Panc1 (cell line): ENCODE measurements around the gene JADE2. TPM values are rescaled to one million over a fixed set of nuclear protein-coding genes. Genes with fewer than 3 reads are reported as not detected.

Source experiments
- ATAC-seq: fragments of 200-7000 bp; cut with Tn5 transposase; 2 replicates; pipeline ENCODE4 v1.9.1; 2020; ENCODE audit warnings: mild to moderate bottlenecking, moderate library complexity
- BruUV-seq: library from RNA; stranded (reverse); fragments of 400-500 nt; replicated peaks from 2 replicates; lab custom pipeline; 2021; lab: Mats Ljungman, UMichigan
- CTCF ChIA-PET: fragments of 300-600 bp; sonication (Branson Sonifier 250); formaldehyde crosslinking; loops from one replicate; lab custom pipeline; 2022; ENCODE audit warnings: antibody characterized with exemption; lab: Charles Lee
- POLR2A ChIA-PET: fragments of 300-600 bp; sonication (Branson Sonifier 250); formaldehyde crosslinking; loops from one replicate; lab custom pipeline; 2022; ENCODE audit warnings: antibody characterized with exemption; lab: Charles Lee
- DNase-seq: peaks from one replicate; pipeline ENCODE4 v3.0.0-alpha.2; 2010; ENCODE audit warnings: low read depth, low spot score
- H3K27ac ChIP-seq: 2 replicates; pipeline ENCODE4 v1.5.1; 2011; ENCODE audit warnings: mild to moderate bottlenecking, low read length, inconsistent platforms
- H3K27me3 ChIP-seq: fragments of 200-500 bp; sonication (Bioruptor generic); 2 replicates; pipeline ENCODE4 v1.6.0; 2014; ENCODE audit warnings: low read length, inconsistent platforms; ENCODE audit not compliant: control insufficient read depth, insufficient read depth
- H3K36me3 ChIP-seq: fragments of 200-500 bp; sonication (Bioruptor generic); 2 replicates; pipeline ENCODE4 v1.5.1; 2014; ENCODE audit warnings: inconsistent platforms, mild to moderate bottlenecking, low read length, moderate library complexity; ENCODE audit not compliant: control insufficient read depth, insufficient read depth
- H3K4me1 ChIP-seq: 2 replicates; pipeline ENCODE4 v1.5.1; 2011; ENCODE audit warnings: inconsistent platforms, mild to moderate bottlenecking, low read length, moderate library complexity; ENCODE audit not compliant: control insufficient read depth, insufficient read depth
- H3K4me3 ChIP-seq, 2 experiments: 2 replicates each; pipeline ENCODE4 v1.5.1; 2011 to 2012; ENCODE audit warnings: low read depth in 2 of 2, low read length in 2 of 2, mild to moderate bottlenecking in 2 of 2, inconsistent platforms in 1 of 2, moderate library complexity in 1 of 2
- H3K9me3 ChIP-seq: fragments of 200-500 bp; sonication (Bioruptor generic); 2 replicates; pipeline ENCODE4 v1.5.1; 2014; ENCODE audit warnings: low read depth, mild to moderate bottlenecking, inconsistent platforms, low read length, moderate library complexity; ENCODE audit not compliant: control insufficient read depth, insufficient read depth
- CTCF ChIP-seq: fragments of 450-650 bp; IDR thresholded peaks from 2 replicates; pipeline ENCODE4 v1.5.1; 2017; ENCODE audit warnings: mild to moderate bottlenecking
- POLR2AphosphoS5 ChIP-seq: IDR thresholded peaks from 2 replicates; pipeline ENCODE4 v1.6.1; 2012; ENCODE audit warnings: mild to moderate bottlenecking, low read depth, low read length, moderate library complexity
- REST ChIP-seq, 2 experiments: IDR thresholded peaks; 2 replicates each; pipeline ENCODE4 v1.6.1; 2011 to 2012; ENCODE audit warnings: low read depth in 2 of 2, control low read depth in 1 of 2, low read length in 1 of 2, mild to moderate bottlenecking in 1 of 2, moderate library complexity in 1 of 2; ENCODE audit not compliant: insufficient read depth in 1 of 2
- SIN3A ChIP-seq: IDR thresholded peaks from 2 replicates; pipeline ENCODE4 v1.6.1; 2012; ENCODE audit warnings: low read depth, mild to moderate bottlenecking, low read length, moderate library complexity, borderline replicate concordance; ENCODE audit not compliant: insufficient read depth
- TCF7L2 ChIP-seq: IDR thresholded peaks from 2 replicates; pipeline ENCODE4 v1.6.1; 2011; ENCODE audit warnings: mild to moderate bottlenecking, low read depth, low read length, inconsistent platforms
- in situ Hi-C: cut with HindIII; loops from 2 replicates; pipeline ENCODE4 v1.10.0; 2016; ENCODE audit warnings: low sequenced_read_pairs, low pct_unique_long_range_greater_than_20kb
- intact Hi-C: fragments of 100-400 bp; cut with micrococcal nuclease; formaldehyde crosslinking; loops from one replicate; pipeline ENCODE4 v1.10.0; 2022; ENCODE audit not compliant: unreplicated experiment
- total RNA-seq: library from RNA; stranded (reverse); gene quantifications from one replicate; pipeline ENCODE4 v1.2.1, GENCODE V29; 2021; ENCODE audit not compliant: unreplicated experiment

JADE2 gene
- total RNA-seq, 1 experiment from 2014 or later, result 80.0 TPM

GRCh38 chr5:134563221-134563620 lies 37.8 kb downstream of the JADE2 start:
- Histone ChIP-seq H3K4me3 (no peak overlapping the region), H3K9me3 (no peaks in the 10 kb centered on the region), H3K27me3 (no peaks in the 10 kb centered on the region), H3K27ac (no peak overlapping the region), H3K4me1 (peaks cover 6% of the 10 kb centered on the region), H3K36me3 (peaks cover 9% of the 10 kb centered on the region)
- ATAC-seq, result no peak
- DNase-seq, result no peak
- no peak for TF ChIP-seq POLR2AphosphoS5
- no peak for TF ChIP-seq SIN3A
- no peak for TF ChIP-seq TCF7L2
- TF ChIP-seq REST (IDR thresholded peaks at IDR 0.05; ENCODE audit: insufficient read depth in 1 of 2, low read depth in 2 of 2, low read length in 1 of 2), result no peak
- TF ChIP-seq CTCF, result no peak
- CTCF ChIA-PET, result no interaction called here
- POLR2A ChIA-PET, result no interaction called here
- intact Hi-C loops, result no loop called here
- TSS peak; percentile 65 for BruUV-seq
- in situ Hi-C loops, result no loop called here

DNA sequence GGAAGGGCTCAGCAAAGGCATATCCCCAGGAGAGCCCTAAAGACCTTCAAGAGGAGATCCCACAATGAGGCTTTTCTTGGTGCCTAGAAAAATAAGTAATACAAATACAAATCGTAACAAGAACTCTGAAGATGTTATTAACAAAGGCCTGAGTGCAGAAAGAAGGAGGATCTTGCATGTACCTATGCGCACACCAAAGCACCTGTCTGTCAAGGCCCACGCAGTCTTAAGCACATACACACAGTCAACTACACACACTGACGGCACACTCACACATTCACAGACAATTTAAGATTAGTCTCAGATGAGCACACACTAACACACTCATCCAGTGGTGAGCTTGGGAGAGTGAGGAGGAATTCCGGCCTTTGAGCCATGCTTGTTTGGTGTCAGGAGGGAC lies 38.5 kb downstream of the JADE2 start:
- CTCF ChIA-PET, result no interaction called here
- intact Hi-C loops, result no loop called here

More for the DNA sequence above, 38.5 kb downstream of the JADE2 start:
- Histone ChIP-seq H3K9me3 (no peaks in the 10 kb centered on the region), H3K27me3 (no peaks in the 10 kb centered on the region), H3K36me3 (peaks cover 9% of the 10 kb centered on the region), H3K4me1 (peaks cover 14% of the 10 kb centered on the region), H3K4me3 (no peak overlapping the region), H3K27ac (no peak overlapping the region)
- no peak for DNase-seq
- ATAC-seq, result no peak
- no peak for TF ChIP-seq CTCF
- TF ChIP-seq REST (IDR thresholded peaks at IDR 0.05; ENCODE audit: insufficient read depth in 1 of 2, low read depth in 2 of 2, low read length in 1 of 2), result no peak
- no peak for TF ChIP-seq SIN3A
- TF ChIP-seq POLR2AphosphoS5, result no peak
- TF ChIP-seq TCF7L2, result no peak
- in situ Hi-C loops, result no loop called here
- no TSS peak for BruUV-seq
- POLR2A ChIA-PET, result no interaction called here
